ENCODE data around the gene PCDHB6.
"Not testable (repeated sequence)": the region's sequence is repeated elsewhere in the genome, so short reads cannot be mapped to it uniquely, and the experiment has no call there.

Gene PCDHB6

DNA sequence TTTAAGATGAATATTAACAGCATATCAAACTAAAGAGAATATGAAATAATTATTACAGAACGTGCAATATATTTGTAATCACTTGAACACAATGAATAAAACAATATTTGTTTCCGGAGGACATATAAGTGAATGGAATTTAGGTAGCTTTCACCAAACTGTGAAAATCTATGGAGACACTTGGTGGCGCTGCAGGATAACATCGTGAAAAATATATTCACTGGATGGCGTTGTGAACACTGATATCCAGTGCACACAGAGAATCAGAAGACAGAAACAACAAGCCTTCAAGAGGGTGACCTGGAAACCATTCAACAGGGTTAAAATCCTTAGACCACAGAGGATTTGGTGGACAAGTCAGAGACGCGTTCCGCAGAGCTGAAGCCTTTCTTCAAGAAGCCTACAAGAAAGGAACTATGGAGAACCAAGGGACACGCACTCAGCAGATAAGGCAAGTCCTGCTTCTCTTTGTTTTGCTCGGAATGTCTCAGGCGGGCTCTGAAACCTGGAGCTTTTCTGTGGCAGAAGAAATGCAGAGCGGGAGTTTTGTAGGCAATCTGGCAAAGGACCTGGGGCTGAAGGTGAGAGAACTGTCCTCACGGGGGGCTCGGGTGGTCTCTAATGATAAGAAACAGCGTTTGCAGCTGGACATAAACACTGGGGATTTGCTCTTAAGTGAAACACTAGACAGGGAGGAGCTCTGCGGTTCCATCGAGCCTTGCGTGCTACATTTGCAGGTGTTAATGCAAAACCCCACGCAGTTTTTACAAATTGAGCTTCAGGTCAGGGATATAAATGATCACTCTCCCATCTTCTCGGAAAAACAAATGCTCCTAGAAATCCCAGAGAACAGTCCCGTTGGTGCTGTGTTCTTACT, 49.7 kb downstream of the PCDHB6 start, which contains the start of gene PCDHB11:
PCDHB11 (plus strand) TSS at position 269 of the 877 bp plus-strand sequence; CDS start at position 417, 148 bp downstream.
- no peak within 1 kb of the TSS; the same call in 1 of the 2 replicates for H3K27ac ChIP-seq
- TF ChIP-seq ZFX (IDR thresholded peaks at IDR 0.05; ENCODE audit: borderline replicate concordance) = no peak
- TF ChIP-seq, protein P1, sequence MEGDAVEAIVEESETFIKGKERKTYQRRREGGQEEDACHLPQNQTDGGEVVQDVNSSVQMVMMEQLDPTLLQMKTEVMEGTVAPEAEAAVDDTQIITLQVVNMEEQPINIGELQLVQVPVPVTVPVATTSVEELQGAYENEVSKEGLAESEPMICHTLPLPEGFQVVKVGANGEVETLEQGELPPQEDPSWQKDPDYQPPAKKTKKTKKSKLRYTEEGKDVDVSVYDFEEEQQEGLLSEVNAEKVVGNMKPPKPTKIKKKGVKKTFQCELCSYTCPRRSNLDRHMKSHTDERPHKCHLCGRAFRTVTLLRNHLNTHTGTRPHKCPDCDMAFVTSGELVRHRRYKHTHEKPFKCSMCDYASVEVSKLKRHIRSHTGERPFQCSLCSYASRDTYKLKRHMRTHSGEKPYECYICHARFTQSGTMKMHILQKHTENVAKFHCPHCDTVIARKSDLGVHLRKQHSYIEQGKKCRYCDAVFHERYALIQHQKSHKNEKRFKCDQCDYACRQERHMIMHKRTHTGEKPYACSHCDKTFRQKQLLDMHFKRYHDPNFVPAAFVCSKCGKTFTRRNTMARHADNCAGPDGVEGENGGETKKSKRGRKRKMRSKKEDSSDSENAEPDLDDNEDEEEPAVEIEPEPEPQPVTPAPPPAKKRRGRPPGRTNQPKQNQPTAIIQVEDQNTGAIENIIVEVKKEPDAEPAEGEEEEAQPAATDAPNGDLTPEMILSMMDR (IDR thresholded peaks at IDR 0.05) = peak; percentile 89

GRCh38 chr5:141201126-141201525, 51.3 kb downstream of the PCDHB6 start:
- H3K27ac ChIP-seq = not testable (repeated sequence)

DNA sequence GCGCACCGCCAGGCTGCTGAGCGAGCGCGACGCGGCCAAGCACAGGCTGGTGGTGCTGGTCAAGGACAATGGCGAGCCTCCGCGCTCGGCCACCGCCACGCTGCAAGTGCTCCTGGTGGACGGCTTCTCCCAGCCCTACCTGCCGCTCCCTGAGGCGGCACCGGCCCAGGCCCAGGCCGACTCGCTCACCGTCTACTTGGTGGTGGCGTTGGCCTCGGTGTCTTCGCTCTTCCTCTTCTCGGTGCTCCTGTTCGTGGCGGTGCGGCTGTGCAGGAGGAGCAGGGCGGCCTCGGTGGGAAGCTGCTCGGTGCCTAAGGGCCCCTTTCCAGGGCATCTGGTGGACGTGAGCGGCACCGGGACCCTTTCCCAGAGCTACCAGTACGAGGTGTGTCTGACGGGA, 51.8 kb downstream of the PCDHB6 start:
- H3K27ac ChIP-seq = not testable (repeated sequence)
